Right ventricle myocardium superior (tissue), 1 donor: ENCODE measurements around the gene NAP1L5. TPM values are rescaled to one million over a fixed set of nuclear protein-coding genes. Genes with fewer than 3 reads are reported as not detected.
A peak's percentile ranks its signal among the peaks of the same experiment; 100 is the strongest.

Experiments used
- ATAC-seq: fragments of 200-7000 bp; cut with Tn5 transposase; one replicate; pipeline ENCODE4 v1.9.1; 2020; ENCODE audit warnings: mild to moderate bottlenecking; ENCODE audit not compliant: poor library complexity
- DNase-seq: peaks from one replicate; pipeline ENCODE4 v3.0.0-alpha.2; 2020
- intact Hi-C: fragments of 100-400 bp; cut with DNase I; formaldehyde crosslinking; loops from one replicate; pipeline ENCODE4 v1.11.2; 2022
- total RNA-seq: library from RNA; stranded (reverse); fragmentation: NEBNext Ultra II Directional; extraction: Animal tissue kit (Norgen Biotek cat#: 25700); gene quantifications from one replicate; pipeline ENCODE4 v1.2.1, GENCODE V29; 2021
- donor health status: DM: no; HTN: yes; CAD: no; lungs with severe emphysema.

Gene NAP1L5
- total RNA-seq, 1 donor from 2014 or later, result 1.9 TPM

- ATAC-seq, result no peak
- DNase-seq, result no peak
- intact Hi-C loops, result no loop called here
Measured at GRCh38 chr4:88674979-88675378, 22.6 kb downstream of the NAP1L5 start.

GRCh38 chr4:88674565-88674964, 23.1 kb downstream of the NAP1L5 start:
- DNase-seq (no peak), ATAC-seq (no peak)
- intact Hi-C loops, result no loop called here

- intact Hi-C loops, result no loop called here
- ATAC-seq, result no peak
- DNase-seq, result no peak
Measured at GRCh38 chr4:88673886-88674285, 23.7 kb downstream of the NAP1L5 start.

- peak; percentile 70 for ATAC-seq
- intact Hi-C loops, result no loop called here
- DNase-seq, result no peak
Measured at GRCh38 chr4:88672987-88673386, 24.6 kb downstream of the NAP1L5 start.

- ATAC-seq (no peak), DNase-seq (no peak)
- intact Hi-C loops, result no loop called here
Measured at GRCh38 chr4:88661739-88662138, 35.9 kb downstream of the NAP1L5 start.

GRCh38 chr4:88660446-88661294, 37.0 kb downstream of the NAP1L5 start:
- intact Hi-C loops, result no loop called here
- ATAC-seq, result no peak
- no peak for DNase-seq

- intact Hi-C loops, result loop anchor here (2.0 to 5.0 kb wide), 2 partner anchors 68 to 121 kb away; partner anchors contain the start of gene HERC3
- ATAC-seq (no peak), DNase-seq (no peak)
Measured at GRCh38 chr4:88659890-88660208, 37.8 kb downstream of the NAP1L5 start.

- no peak for DNase-seq
- ATAC-seq, result peak; percentile 97
Measured at GRCh38 chr4:88659055-88659889, 38.4 kb downstream of the NAP1L5 start.

GRCh38 chr4:88655226-88655625, 42.4 kb downstream of the NAP1L5 start:
- DNase-seq, result no peak
- no peak for ATAC-seq
- intact Hi-C loops, result loop anchor here (5.0 kb wide), 1 partner anchor 63 kb away; the partner anchor contains the start of gene HERC3

More at GRCh38 chr4:88659055-88659889, 38.4 kb downstream of the NAP1L5 start:
- intact Hi-C loops, result loop anchor here (2.0 to 5.0 kb wide), 2 partner anchors 67 to 120 kb away; partner anchors contain the start of gene HERC3

- ATAC-seq, result no peak
- no peak for DNase-seq
- intact Hi-C loops, result no loop called here
Measured at GRCh38 chr4:88653371-88653946, 44.2 kb downstream of the NAP1L5 start.

- DNase-seq (no peak), ATAC-seq (no peak)
- intact Hi-C loops, result no loop called here
Measured at GRCh38 chr4:88649716-88650115, 47.9 kb downstream of the NAP1L5 start.

- ATAC-seq (no peak), DNase-seq (no peak)
- intact Hi-C loops, result no loop called here
Measured at GRCh38 chr4:88646528-88647280, 50.9 kb downstream of the NAP1L5 start.

GRCh38 chr4:88645994-88646393, 51.6 kb downstream of the NAP1L5 start:
- DNase-seq (no peak), ATAC-seq (no peak)
- intact Hi-C loops, result no loop called here

Other genes starting within 250 kb of the NAP1L5 start
- gene HERC5, start 240.7 kb downstream of the NAP1L5 start, total RNA-seq, result 1.5 TPM
- gene PYURF, start 174.1 kb downstream of the NAP1L5 start, total RNA-seq, result 51.5 TPM
- gene HERC3, start 105.3 kb downstream of the NAP1L5 start, total RNA-seq, result 49.7 TPM